ENCODE data around the gene ACSL6.
A peak's percentile ranks its signal among the peaks of the same experiment; 100 is the strongest.

ACSL6 gene

DNA sequence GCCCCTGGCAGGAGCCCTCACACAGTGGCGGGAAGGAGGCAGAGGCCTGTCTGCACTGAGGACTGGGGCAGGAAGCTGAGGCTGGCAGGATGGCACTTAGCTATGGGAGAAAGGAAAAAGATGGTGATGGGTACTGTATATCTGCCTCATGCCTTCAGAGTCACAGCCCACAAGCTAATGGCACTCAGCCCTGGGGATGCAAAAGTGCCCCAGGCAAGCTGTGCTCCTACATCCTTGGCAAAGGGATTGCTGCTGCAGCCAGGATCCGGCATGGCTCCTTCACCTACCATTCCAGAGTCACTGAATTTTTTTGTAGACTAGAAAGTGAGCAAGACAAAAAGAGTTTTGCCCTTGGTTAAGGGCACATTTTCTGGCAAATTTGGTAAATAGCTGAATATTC is 8.7 kb downstream of the ACSL6 start:
- Mint-ChIP-seq H3K4me1 (peaks cover 41% of the 10 kb centered on the region), H3K27ac (no peak overlapping the region), H3K4me3 (no peak overlapping the region), H3K9me3 (no peaks in the 10 kb centered on the region), H3K36me3 (ENCODE audit: low read depth) (peaks cover 2% of the 10 kb centered on the region), H3K27me3 (peaks cover 3% of the 10 kb centered on the region)
- DNase-seq = no peak
- ATAC-seq = no peak

DNA sequence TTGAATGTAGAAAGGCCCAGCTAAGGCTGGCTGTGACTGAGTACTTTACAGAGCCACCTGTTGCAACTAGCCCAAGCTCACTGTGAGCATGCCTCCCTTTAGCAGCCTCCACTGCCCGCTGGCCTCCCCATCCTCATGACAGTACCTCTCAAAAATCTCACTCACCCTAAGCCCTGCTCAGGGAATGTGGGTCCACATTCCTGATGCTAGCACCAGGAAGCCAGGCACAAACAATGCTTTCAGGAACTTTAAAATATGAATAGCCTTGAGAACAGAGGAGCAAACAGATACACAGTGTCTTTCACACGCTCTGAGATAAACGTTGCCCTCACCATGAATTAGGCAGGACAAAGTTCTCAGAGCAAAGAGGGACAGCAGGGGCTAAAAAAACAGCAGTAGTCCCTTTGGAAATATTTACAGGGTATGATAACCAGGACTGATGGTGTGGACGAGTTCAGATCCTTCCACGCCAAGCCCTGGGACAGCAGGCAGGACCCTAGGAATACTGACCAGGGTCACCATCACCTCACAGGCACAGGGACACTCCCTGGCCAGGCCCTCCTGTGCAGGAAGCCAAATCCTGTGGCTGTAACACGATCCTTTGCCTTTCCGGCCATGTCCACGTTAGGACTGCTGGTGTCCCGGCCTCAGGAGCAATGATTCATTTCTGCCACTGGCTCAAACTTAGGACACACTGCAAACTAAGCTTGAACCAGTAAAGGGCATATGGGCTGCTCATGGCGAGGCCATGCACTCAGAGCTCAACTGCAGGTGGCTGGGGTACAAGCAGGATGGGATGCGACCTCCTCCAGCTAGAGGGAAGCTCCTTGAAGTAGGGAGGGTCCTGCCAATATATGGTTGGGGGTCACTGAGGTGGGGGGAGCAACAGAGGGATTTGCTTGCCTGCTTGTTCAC is 9.6 kb downstream of the ACSL6 start:
- peaks cover 34% of the 10 kb centered on the region for H3K4me1 Mint-ChIP-seq
- no peaks in the 10 kb centered on the region for H3K9me3 Mint-ChIP-seq
- no peak overlapping the region for H3K4me3 Mint-ChIP-seq
- ATAC-seq (no peak), DNase-seq (no peak)
- peaks cover 3% of the 10 kb centered on the region for H3K27me3 Mint-ChIP-seq
- no peak overlapping the region for H3K27ac Mint-ChIP-seq
- peaks cover 2% of the 10 kb centered on the region for H3K36me3 Mint-ChIP-seq (ENCODE audit: low read depth)

DNA sequence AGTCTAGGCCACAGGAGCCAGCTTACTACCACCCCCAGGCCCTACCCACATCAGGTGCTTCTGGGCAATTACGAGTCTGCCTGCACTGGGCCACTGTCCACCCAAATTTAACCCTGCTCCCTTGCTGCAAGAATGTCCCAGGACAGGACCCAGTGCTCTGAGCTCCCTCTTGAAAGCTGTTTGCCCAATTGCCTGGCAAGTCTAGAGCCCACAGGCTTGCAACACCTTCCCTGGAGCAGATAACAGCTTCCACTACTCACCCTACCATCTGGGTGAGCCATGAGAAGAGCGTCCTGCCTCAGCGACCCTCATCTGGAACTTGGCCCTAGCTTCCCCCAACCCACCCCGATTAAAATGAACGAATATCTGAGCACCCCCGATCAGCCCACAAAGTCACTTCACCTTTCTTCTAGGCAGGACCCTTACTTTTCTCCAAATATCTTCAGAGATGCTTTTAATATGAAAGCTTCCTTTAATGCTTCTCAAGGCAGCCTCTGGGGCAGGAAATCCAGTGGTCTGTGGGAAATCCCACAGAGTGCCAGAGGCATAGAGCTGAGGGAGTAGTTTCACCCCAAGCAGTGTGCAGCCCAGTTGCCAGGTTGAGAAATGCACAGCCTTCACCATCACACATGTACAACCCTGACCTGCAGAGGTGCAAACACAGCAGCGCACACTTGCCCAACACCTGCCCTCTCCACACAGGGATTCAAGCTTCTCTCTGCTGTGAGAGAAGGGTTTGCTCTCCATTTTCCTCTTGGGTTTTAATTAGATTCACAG is 10.6 kb downstream of the ACSL6 start:
- no peak for DNase-seq
- peaks cover 3% of the 10 kb centered on the region for H3K27me3 Mint-ChIP-seq
- H3K4me1 Mint-ChIP-seq = peaks cover 37% of the 10 kb centered on the region
- peak; percentile 74 for ATAC-seq
- H3K36me3 Mint-ChIP-seq (ENCODE audit: low read depth) = peaks cover 2% of the 10 kb centered on the region
- peak overlapping the region; percentile 10 for H3K4me3 Mint-ChIP-seq
- no peaks in the 10 kb centered on the region for H3K9me3 Mint-ChIP-seq
- peak overlapping the region; percentile 68 for H3K27ac Mint-ChIP-seq

DNA sequence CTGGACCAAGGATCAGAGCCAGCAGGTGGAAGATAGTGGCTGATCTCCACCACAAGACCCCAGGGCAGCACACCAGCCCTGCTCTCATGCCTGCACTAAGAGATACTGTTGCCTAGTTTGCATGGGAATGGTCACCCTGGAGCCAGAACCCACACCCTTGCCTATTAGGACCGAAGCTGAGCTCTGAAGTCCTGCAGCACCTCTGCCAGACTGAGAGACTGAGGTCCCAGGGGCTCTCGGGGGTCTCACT is 11.3 kb downstream of the ACSL6 start:
- peaks cover 37% of the 10 kb centered on the region for H3K4me1 Mint-ChIP-seq
- DNase-seq (no peak), ATAC-seq (no peak)
- H3K36me3 Mint-ChIP-seq (ENCODE audit: low read depth) = no peaks in the 10 kb centered on the region
- H3K27me3 Mint-ChIP-seq = peaks cover 3% of the 10 kb centered on the region
- no peak overlapping the region for H3K27ac Mint-ChIP-seq
- no peaks in the 10 kb centered on the region for H3K9me3 Mint-ChIP-seq
- no peak overlapping the region for H3K4me3 Mint-ChIP-seq

DNA sequence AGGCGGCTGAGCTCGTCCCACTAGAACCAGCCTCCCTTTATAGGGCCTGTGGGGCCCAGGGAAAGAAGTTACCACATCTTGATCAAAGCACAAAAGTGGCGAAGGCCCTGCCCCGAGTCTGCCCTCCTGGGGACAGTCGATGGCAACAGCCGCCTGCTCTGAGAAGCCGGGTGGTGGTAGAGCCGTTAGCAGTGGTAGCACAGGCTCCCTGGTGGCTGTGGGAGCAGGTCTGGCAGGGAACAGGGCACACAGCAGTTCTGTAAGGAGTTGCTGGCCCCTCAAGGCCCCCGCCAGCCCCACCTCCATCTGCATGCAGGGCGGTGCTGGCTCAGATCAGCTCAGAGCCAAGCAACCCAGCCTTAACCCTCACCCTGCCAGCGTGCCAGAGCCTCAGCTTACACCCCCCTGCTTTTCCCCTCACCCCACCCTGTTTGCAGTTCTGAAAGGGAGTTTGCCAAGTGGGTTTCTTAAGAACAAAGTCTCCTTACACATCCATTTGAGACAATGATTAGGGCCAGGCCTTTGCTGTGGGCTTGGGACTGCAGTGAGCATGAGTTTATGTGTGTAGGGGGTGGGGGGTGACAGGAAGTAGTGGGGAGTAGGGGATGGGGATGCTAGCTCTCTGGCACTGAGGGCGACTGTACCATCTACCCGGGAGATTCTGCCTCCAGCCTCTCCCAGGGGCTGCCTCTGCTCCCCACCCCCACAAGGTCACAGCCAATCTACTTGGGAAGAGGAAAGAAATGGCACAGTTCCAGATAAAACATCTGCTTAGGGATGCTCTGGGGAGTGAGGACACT is 11.8 kb downstream of the ACSL6 start:
- Mint-ChIP-seq H3K36me3 (ENCODE audit: low read depth) (no peaks in the 10 kb centered on the region), H3K27me3 (peaks cover 3% of the 10 kb centered on the region), H3K9me3 (no peaks in the 10 kb centered on the region), H3K4me3 (no peak overlapping the region), H3K4me1 (peaks cover 37% of the 10 kb centered on the region), H3K27ac (no peak overlapping the region)
- ATAC-seq = no peak
- no peak for DNase-seq

DNA sequence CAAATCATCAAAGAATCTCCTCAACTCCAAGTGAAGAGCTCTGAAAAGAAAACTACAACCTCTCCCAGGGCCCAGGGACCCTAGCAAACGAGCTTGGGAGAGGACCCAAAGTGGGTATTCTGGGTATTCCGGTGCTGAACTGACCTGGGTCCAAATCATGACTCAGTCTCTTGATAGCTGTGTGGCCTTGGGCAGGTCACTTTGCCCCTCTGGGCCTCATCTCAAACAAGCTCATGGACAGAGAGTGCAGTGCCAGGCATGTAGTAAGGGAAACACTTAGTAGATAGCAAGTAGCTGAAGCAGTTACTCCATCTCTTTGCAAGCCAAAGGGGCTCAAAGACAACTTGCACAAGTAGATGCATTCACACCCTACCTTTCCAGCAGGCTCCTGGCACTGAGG is 12.4 kb downstream of the ACSL6 start:
- Mint-ChIP-seq H3K27ac (no peak overlapping the region), H3K4me1 (peaks cover 37% of the 10 kb centered on the region), H3K4me3 (no peak overlapping the region), H3K27me3 (peaks cover 3% of the 10 kb centered on the region), H3K9me3 (no peaks in the 10 kb centered on the region), H3K36me3 (ENCODE audit: low read depth) (no peaks in the 10 kb centered on the region)
- ATAC-seq = no peak
- no peak for DNase-seq

DNA sequence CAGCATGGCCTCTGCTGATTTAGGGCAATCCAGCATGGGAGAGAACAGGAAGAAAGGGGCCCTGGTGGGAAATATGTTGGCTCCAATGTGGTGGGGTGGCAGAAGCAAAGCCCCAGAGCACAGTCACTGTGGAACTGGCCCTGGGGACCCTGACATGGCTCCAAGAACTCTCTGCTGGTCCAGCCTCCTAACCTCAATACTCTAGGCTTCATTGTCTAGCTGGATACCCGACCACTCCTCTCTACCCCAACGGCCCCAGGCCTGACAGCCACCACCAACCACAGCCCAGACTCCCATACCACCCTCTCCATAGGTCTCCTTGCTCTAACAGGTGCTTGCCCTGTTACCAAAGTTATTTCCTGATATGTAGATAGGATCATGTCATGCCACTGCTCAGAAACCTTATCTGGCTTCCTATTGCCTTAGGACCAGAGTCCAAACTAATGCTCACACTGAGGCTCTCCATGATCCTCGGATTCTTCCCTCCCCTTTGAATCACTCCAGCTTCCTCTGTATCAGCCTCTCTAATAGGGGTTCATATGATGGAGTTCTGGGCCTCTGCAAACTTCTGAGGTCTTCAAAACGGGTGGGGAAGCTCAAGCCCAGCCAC is 12.9 kb downstream of the ACSL6 start:
- Mint-ChIP-seq H3K27ac (no peak overlapping the region), H3K36me3 (ENCODE audit: low read depth) (no peaks in the 10 kb centered on the region), H3K4me3 (no peak overlapping the region), H3K27me3 (peaks cover 3% of the 10 kb centered on the region), H3K4me1 (peaks cover 37% of the 10 kb centered on the region), H3K9me3 (no peaks in the 10 kb centered on the region)
- no peak for DNase-seq
- no peak for ATAC-seq

DNA sequence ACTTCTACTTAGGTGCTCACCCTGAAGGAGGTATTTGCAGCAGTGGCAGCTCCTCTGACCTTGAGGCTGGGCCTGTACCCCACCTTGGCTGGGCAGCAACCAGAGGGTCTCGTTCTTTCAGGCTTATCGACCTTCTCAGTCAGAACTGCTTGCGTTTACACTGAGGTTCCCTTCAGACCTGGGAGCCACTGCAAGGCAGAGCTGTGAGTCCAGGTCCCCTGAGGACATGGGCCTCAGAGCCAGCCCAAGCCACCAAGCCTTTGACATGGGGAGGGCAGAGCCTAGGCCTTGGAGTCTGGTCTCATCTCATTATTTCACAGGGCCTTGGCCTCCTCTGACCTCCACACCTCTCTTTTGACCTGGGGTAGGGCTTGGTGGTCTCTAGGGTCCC is 13.7 kb downstream of the ACSL6 start:
- Mint-ChIP-seq H3K27ac (no peak overlapping the region), H3K4me1 (peaks cover 37% of the 10 kb centered on the region), H3K27me3 (peaks cover 3% of the 10 kb centered on the region), H3K4me3 (no peak overlapping the region), H3K36me3 (ENCODE audit: low read depth) (no peaks in the 10 kb centered on the region), H3K9me3 (no peaks in the 10 kb centered on the region)
- no peak for DNase-seq
- no peak for ATAC-seq

DNA sequence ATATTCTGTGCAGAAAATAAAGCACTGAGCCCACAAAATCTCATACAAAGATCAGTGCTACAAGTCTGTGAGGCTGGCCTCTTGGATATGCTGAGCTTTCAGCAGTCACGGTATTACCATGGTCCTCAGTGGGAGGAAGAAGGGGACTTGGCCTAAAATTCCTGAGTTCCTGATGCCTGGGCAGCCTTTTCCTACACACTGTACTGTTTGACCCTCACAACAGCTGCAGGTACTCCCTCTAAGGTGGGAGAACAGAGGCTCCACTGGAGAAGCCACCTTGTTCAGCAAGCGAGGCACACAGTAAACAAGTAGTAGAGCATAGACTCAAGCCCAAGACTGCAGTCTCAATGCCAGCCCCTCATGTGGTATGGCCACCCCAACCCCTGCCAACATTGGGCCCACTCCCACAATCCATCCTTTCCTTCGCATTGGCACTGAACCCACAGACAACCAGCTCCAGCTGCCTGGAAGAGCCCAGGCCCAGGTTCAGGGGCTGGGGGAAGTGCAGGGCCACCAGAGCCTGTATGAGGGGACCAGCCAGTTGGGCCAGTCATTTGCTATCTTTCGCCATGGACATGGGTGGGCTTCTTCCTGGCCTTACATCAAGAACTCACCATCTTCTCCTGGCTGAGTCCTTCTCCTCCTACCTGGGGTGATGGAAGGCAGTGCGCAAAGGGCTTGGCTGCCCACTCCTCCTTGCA is 14.3 kb downstream of the ACSL6 start:
- Mint-ChIP-seq H3K9me3 (no peaks in the 10 kb centered on the region), H3K4me3 (no peak overlapping the region), H3K27me3 (no peaks in the 10 kb centered on the region), H3K36me3 (ENCODE audit: low read depth) (no peaks in the 10 kb centered on the region), H3K4me1 (peaks cover 33% of the 10 kb centered on the region), H3K27ac (peak overlapping the region; percentile 15)
- no peak for DNase-seq
- no peak for ATAC-seq

DNA sequence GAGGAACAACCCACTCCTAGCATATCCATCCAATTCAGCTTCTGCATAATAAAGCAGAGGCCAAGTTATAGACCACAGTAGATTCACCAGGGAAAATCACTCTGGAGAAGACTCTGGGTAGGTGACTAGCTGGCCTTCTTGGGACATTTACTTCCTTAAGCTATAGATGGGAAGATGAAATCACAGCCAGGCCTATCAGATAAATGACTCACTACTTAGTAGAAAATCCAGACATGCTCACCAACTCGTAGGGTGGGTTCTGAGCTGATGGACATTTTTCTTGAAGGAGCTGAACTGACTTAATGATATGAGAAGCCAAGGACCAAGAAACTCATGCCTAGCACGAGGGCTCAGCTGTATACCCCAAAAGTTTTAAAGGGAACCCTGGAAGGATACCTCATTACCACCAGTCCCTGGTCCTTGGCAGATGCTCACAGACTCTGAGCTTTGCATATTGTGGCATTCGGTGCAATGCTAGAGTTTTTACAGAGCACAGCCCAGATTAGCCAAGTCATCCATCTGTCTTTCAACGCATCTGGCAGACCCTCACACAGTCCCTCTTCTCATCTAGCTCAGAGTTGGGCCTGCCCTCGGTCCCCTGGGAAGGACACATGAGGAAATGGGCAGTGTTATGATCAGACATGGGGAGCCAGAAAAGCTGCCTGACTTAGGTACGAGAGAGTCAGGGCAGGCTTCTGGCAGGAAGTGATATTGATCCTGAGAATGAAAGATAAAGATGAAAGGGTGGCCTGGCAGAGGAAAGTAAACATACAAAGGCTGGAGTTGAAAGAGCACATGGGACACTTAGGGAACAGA is 15.0 kb downstream of the ACSL6 start:
- ATAC-seq = no peak
- Mint-ChIP-seq H3K4me1 (peaks cover 28% of the 10 kb centered on the region), H3K9me3 (no peaks in the 10 kb centered on the region), H3K4me3 (no peak overlapping the region), H3K27ac (peak overlapping the region; percentile 15), H3K36me3 (ENCODE audit: low read depth) (no peaks in the 10 kb centered on the region), H3K27me3 (no peaks in the 10 kb centered on the region)
- DNase-seq = no peak

DNA sequence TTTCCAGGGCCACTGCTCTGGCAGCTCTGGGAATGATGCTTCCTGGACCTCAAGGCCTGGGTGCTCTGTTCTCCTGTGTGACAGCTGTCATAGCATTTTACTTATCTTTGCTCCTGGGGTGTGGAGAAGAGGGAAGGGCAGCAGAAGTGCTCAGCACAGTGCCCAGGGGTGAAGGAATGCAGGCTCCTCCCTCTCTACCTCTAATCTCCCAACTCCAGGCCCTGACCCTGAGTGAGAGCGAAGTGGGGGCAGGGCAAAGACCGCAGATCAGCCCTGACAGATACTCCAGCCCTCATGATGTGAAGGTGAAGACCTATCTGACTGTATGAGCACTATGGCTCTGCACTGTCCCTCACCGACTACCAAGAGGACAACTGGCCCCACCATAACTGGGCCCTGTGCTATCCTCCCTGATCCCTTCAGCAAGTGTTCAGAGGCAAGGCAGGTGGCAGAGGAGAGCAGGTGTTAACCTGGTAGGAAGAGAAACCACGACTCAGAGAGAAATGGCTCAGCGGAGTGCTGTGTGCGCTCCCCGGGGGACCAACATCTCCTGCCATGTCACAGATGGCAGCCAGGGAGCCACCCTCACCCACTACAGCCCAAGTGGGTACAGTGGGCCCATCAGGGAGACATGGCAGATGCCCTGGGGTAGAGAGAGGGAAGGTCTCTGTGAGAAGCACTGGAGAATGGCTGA is 16.8 kb downstream of the ACSL6 start:
- Mint-ChIP-seq H3K27ac (no peak overlapping the region), H3K36me3 (ENCODE audit: low read depth) (no peaks in the 10 kb centered on the region), H3K4me3 (no peak overlapping the region), H3K4me1 (peaks cover 11% of the 10 kb centered on the region), H3K27me3 (no peaks in the 10 kb centered on the region), H3K9me3 (no peaks in the 10 kb centered on the region)
- DNase-seq = no peak
- no peak for ATAC-seq

DNA sequence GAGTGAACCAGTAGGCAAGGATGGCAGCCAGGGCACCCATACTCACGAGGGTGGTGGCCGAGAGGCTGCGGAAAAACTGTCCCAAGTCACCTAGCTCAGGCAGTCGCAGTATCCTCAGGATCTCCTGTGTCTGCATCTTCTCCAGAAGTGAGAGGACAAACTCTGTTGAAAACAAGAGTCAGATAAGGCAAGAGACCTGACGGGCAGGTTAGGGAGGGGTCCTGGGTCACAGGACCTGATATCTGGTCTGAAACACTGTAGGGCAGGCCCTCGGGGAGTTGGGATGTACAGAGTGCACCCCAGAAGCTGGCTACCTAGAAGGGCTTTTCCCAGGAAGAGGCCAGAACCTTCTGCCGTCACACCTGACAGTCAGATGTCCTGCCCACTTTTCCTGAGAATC is 17.4 kb downstream of the ACSL6 start:
- H3K9me3 Mint-ChIP-seq = no peaks in the 10 kb centered on the region
- H3K4me1 Mint-ChIP-seq = peaks cover 10% of the 10 kb centered on the region
- no peak overlapping the region for H3K4me3 Mint-ChIP-seq
- H3K36me3 Mint-ChIP-seq (ENCODE audit: low read depth) = no peaks in the 10 kb centered on the region
- no peak for DNase-seq
- no peak for ATAC-seq
- no peak overlapping the region for H3K27ac Mint-ChIP-seq
- H3K27me3 Mint-ChIP-seq = no peaks in the 10 kb centered on the region

DNA sequence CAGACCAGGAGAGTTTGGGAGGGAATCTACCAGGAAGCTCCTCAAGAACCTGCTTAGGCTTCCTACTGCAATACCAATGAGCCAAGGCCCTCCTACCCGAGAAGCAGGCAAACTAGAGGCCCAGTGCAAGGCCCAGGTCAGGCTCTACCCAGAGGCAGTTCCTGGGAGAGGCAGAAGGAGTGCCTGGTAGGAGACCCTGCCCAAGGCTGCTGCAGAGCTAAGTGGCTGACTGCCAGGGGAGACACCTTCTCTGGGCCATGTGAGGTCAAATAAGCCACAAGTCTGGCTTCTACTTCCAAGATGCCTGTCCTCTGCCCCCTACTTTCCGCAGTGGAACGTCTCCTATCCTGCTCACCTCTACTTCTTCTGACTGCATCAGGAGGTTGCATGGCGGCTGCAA is 17.8 kb downstream of the ACSL6 start:
- no peak overlapping the region for H3K27ac Mint-ChIP-seq

More for the DNA sequence above, 17.8 kb downstream of the ACSL6 start:
- ATAC-seq (no peak), DNase-seq (no peak)
- H3K4me3 Mint-ChIP-seq = no peak overlapping the region
- peaks cover 8% of the 10 kb centered on the region for H3K4me1 Mint-ChIP-seq
- H3K36me3 Mint-ChIP-seq (ENCODE audit: low read depth) = no peaks in the 10 kb centered on the region
- H3K9me3 Mint-ChIP-seq = no peaks in the 10 kb centered on the region
- H3K27me3 Mint-ChIP-seq = no peaks in the 10 kb centered on the region

All from activated naive CD8-positive, alpha-beta T cell treated with anti-CD3 and anti-CD28 coated beads, Interleukin-2, amount 50 U/mL, for 24 hours (primary cell).